ENCODE results near the gene SIVA1. TPM values are rescaled to one million over a fixed set of nuclear protein-coding genes. Genes with fewer than 3 reads are reported as not detected.

SIVA1 gene
- total RNA-seq, 1 donor = 62.2 TPM

DNA sequence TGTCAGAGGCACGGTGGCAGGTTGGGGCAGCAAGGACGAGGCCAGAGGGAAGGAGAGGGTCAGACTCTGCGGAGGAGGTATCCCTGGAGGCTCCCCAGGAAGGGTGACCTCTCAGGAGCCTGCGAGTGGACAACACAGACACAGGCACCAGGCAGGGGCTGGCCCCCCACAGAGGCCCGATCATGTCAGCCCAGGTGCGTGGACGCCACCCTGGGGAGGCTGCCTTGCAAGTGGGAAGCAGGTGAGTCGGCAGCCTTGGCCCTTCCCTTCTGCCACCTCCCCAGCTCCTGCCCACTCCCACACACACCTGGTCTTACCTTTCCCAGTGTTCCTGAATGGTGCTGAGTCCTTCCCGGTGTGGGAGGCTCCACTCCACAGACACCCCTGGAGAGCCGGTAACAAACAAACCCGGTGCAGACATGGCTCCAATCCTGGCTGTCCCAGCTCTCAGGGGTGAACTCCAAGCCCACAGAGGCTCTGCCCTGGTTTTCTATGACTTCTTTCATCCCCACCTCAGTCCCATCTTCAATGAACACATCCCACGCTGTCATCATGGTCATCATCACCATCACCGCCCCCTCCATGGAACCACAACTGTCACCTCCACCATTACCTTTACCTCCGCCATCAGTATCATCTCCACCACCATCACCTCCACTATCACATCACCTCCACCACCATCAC, 53.1 kb downstream of the SIVA1 start:
- H3K4me1 ChIP-seq (ENCODE audit: insufficient read depth, low read length) = peaks cover 11% of the 10 kb centered on the region
- H2AFZ ChIP-seq (ENCODE audit: low read length) = no peak overlapping the region
- no peak overlapping the region for H3K4me3 ChIP-seq (ENCODE audit: insufficient read depth, low read length)
- no peak overlapping the region for H3K4me2 ChIP-seq (ENCODE audit: insufficient read depth, low read length)
- no peaks in the 10 kb centered on the region for H3K79me2 ChIP-seq (ENCODE audit: insufficient read depth, low read length)
- no peak overlapping the region for H3K27ac ChIP-seq (ENCODE audit: low read depth, low read length)
- H3K36me3 ChIP-seq (ENCODE audit: insufficient read depth, low read length) = no peaks in the 10 kb centered on the region
- peak; percentile 82 for DNase-seq (ENCODE audit: insufficient read length, low spot score, missing footprints)
- TF ChIP-seq, protein P1, sequence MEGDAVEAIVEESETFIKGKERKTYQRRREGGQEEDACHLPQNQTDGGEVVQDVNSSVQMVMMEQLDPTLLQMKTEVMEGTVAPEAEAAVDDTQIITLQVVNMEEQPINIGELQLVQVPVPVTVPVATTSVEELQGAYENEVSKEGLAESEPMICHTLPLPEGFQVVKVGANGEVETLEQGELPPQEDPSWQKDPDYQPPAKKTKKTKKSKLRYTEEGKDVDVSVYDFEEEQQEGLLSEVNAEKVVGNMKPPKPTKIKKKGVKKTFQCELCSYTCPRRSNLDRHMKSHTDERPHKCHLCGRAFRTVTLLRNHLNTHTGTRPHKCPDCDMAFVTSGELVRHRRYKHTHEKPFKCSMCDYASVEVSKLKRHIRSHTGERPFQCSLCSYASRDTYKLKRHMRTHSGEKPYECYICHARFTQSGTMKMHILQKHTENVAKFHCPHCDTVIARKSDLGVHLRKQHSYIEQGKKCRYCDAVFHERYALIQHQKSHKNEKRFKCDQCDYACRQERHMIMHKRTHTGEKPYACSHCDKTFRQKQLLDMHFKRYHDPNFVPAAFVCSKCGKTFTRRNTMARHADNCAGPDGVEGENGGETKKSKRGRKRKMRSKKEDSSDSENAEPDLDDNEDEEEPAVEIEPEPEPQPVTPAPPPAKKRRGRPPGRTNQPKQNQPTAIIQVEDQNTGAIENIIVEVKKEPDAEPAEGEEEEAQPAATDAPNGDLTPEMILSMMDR (IDR thresholded peaks at IDR 0.05; ENCODE audit: extremely low read depth, low read depth, low read length) = no peak
- H3K9me3 ChIP-seq (ENCODE audit: low read depth, low read length) = no peaks in the 10 kb centered on the region
- peaks cover 7% of the 10 kb centered on the region for H4K20me1 ChIP-seq (ENCODE audit: insufficient read depth, low read length)
- H3K27me3 ChIP-seq (ENCODE audit: insufficient read depth, low read length) = no peaks in the 10 kb centered on the region

DNA sequence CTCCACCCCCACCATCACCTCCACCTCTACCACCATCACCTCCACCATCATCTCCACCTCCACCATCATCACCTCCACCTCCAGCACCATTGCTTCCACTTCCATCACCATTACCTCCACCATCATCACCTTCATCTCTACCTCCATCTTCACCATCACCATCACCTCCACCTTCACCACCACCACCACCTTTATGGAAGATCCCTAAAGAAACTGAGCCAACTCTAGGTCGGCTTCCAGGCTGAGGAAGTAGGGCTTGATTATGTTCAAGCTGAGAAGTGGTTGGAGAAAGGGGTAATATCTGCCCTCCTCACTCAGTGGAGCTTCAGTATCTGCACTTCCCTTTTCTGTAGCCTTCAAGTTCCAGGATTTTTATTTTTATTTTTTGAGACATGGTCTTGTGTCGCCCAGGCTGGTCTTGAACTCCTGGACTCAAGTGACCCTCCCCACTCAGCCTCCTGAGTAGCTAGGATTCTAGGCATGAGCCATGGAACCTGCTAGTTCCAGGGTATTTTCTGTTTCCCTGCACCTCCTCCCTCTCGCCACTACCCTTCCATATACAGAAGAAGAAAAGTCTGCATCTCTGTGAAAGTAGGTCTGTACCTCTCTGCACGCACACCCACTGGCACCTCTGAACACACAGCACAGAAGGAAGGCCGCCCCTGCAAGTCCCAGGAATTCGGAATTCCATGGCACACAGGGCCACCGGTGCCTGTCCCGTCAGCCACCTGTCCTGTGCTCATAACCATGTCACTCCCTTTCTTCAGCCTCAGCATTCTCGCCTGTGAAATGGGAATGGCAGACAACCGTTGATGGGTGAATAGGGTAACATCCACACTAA, 53.9 kb downstream of the SIVA1 start:
- peak; percentile 15 for DNase-seq (ENCODE audit: insufficient read length, low spot score, missing footprints)
- no peaks in the 10 kb centered on the region for H3K9me3 ChIP-seq (ENCODE audit: low read depth, low read length)
- no peaks in the 10 kb centered on the region for H3K27me3 ChIP-seq (ENCODE audit: insufficient read depth, low read length)
- TF ChIP-seq, protein P1 (IDR thresholded peaks at IDR 0.05; ENCODE audit: extremely low read depth, low read depth, low read length) = no peak
- no peak overlapping the region for H3K4me3 ChIP-seq (ENCODE audit: insufficient read depth, low read length)
- H2AFZ ChIP-seq (ENCODE audit: low read length) = no peak overlapping the region
- H3K79me2 ChIP-seq (ENCODE audit: insufficient read depth, low read length) = no peaks in the 10 kb centered on the region
- H3K4me1 ChIP-seq (ENCODE audit: insufficient read depth, low read length) = peaks cover 4% of the 10 kb centered on the region
- peaks cover 7% of the 10 kb centered on the region for H4K20me1 ChIP-seq (ENCODE audit: insufficient read depth, low read length)
- no peak overlapping the region for H3K27ac ChIP-seq (ENCODE audit: low read depth, low read length)
- H3K4me2 ChIP-seq (ENCODE audit: insufficient read depth, low read length) = no peak overlapping the region
- no peaks in the 10 kb centered on the region for H3K36me3 ChIP-seq (ENCODE audit: insufficient read depth, low read length)

DNA sequence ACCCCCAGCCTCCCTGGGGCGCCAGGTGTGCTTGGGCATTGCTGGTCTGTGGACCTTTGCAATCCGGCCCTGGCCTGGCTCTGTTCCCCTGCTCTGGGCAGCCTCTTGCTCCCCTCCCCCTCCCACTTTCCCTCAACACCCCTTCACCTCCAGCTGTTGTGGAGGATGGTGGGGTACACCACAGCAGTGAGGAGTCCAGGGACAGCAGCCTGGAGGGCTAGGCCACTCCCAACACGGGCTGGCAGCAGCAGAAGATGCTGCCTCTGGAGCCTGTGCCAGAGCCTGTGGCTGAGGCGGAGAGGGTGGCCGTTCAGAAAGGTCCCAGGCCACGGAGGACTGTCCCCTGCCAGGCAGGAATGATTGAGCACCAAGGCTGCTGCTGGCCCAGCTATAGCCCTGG, 55.5 kb downstream of the SIVA1 start:
- DNase-seq (ENCODE audit: insufficient read length, low spot score, missing footprints) = peak; percentile 52
- Histone ChIP-seq H2AFZ (ENCODE audit: low read length) (no peak overlapping the region), H3K4me2 (ENCODE audit: insufficient read depth, low read length) (no peak overlapping the region), H3K36me3 (ENCODE audit: insufficient read depth, low read length) (no peaks in the 10 kb centered on the region), H4K20me1 (ENCODE audit: insufficient read depth, low read length) (no peaks in the 10 kb centered on the region), H3K27ac (ENCODE audit: low read depth, low read length) (no peak overlapping the region), H3K9me3 (ENCODE audit: low read depth, low read length) (no peaks in the 10 kb centered on the region), H3K79me2 (ENCODE audit: insufficient read depth, low read length) (no peaks in the 10 kb centered on the region), H3K4me3 (ENCODE audit: insufficient read depth, low read length) (no peak overlapping the region), H3K4me1 (ENCODE audit: insufficient read depth, low read length) (peaks cover 4% of the 10 kb centered on the region), H3K27me3 (ENCODE audit: insufficient read depth, low read length) (no peaks in the 10 kb centered on the region)
- TF ChIP-seq, protein P1 (IDR thresholded peaks at IDR 0.05; ENCODE audit: extremely low read depth, low read depth, low read length) = no peak

Other genes starting within 250 kb of the SIVA1 start
- not detected in 2 replicates for gene C14orf180, start 173.4 kb upstream of the SIVA1 start, total RNA-seq
- not detected in 2 replicates for gene TMEM179, start 148.4 kb upstream of the SIVA1 start, total RNA-seq
- 46.6 and 49.2 TPM in 2 replicates for gene INF2, start 63.5 kb upstream of the SIVA1 start, total RNA-seq
- 2.1 and 4.3 TPM in 2 replicates for gene ADSS1, start 28.9 kb upstream of the SIVA1 start, total RNA-seq
- 156 and 188 TPM in 2 replicates for gene AKT1, start 42.6 kb downstream of the SIVA1 start, total RNA-seq
- 2.9 TPM in 2 replicates for gene ZBTB42, start 48.0 kb downstream of the SIVA1 start, total RNA-seq
- gene CEP170B, start 112.1 kb downstream of the SIVA1 start, total RNA-seq = 17.1 and 21.0 TPM in 2 replicates
- not detected in 2 replicates for gene PLD4, start 171.7 kb downstream of the SIVA1 start, total RNA-seq
- gene AHNAK2, start 225.2 kb downstream of the SIVA1 start, total RNA-seq = 30.8 and 31.8 TPM in 2 replicates
- gene CLBA1, start 232.6 kb downstream of the SIVA1 start, total RNA-seq = 11.5 and 12.3 TPM in 2 replicates

All from osteoblast (primary cell).